Epithelial cell of esophagus (primary cell): ENCODE results near the gene OR5AR1.

Experiments
- DNase-seq: peaks from one replicate; pipeline ENCODE4 v3.0.0; 2010; ENCODE audit warnings: low read depth
- H3K4me3 ChIP-seq: 2 replicates; pipeline ENCODE4 v1.5.1; 2011; ENCODE audit warnings: mild to moderate bottlenecking, low read length, control low read depth
- TF ChIP-seq, protein P1 (sequence below): IDR thresholded peaks from 2 replicates; pipeline ENCODE4 v1.5.1; 2011; ENCODE audit warnings: low read depth, mild to moderate bottlenecking, low read length, control low read depth, inconsistent platforms; ENCODE audit not compliant: insufficient read depth; ENCODE audit errors: missing control alignments

Gene OR5AR1

DNA sequence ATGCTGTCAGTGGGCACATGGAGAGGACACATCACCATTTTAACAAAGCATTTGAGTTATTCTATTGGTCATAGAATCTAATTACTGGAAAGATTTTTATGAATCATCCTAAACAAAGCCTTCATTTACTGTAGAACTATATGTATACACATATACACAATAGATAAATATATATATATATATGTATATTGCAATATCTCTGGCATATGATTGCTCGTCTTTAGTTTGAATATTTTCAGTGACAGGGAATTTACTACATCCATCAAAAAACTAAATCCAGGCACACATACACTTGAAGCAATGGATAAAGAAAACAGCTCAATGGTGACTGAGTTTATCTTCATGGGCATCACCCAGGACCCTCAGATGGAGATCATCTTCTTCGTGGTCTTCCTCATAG lies at the start of gene OR5AR1:
Gene OR5AR1, plus strand, starts transcription at position 301 of the 400 bp plus-strand sequence. Its CDS starts 0 bp downstream, at position 301.
- H3K4me3 ChIP-seq: no peak within 1 kb of the TSS
- DNase-seq: no peak
- TF ChIP-seq, protein P1, sequence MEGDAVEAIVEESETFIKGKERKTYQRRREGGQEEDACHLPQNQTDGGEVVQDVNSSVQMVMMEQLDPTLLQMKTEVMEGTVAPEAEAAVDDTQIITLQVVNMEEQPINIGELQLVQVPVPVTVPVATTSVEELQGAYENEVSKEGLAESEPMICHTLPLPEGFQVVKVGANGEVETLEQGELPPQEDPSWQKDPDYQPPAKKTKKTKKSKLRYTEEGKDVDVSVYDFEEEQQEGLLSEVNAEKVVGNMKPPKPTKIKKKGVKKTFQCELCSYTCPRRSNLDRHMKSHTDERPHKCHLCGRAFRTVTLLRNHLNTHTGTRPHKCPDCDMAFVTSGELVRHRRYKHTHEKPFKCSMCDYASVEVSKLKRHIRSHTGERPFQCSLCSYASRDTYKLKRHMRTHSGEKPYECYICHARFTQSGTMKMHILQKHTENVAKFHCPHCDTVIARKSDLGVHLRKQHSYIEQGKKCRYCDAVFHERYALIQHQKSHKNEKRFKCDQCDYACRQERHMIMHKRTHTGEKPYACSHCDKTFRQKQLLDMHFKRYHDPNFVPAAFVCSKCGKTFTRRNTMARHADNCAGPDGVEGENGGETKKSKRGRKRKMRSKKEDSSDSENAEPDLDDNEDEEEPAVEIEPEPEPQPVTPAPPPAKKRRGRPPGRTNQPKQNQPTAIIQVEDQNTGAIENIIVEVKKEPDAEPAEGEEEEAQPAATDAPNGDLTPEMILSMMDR: no peak

GRCh38 chr11:56624661-56625110 lies 38.8 kb upstream of the OR5AR1 start:
- no peak overlapping the region for H3K4me3 ChIP-seq
- DNase-seq: peak; percentile 78
- TF ChIP-seq, protein P1: peak; percentile 30

GRCh38 chr11:56625946-56626345 lies 37.5 kb upstream of the OR5AR1 start:
- TF ChIP-seq, protein P1: no peak
- no peak for DNase-seq

GRCh38 chr11:56632329-56632728 lies 31.2 kb upstream of the OR5AR1 start:
- DNase-seq: no peak
- no peak overlapping the region for H3K4me3 ChIP-seq
- TF ChIP-seq, protein P1: no peak

More at GRCh38 chr11:56625946-56626345, 37.5 kb upstream of the OR5AR1 start:
- no peak overlapping the region for H3K4me3 ChIP-seq

- no peak for DNase-seq
- TF ChIP-seq, protein P1: no peak
- no peak overlapping the region for H3K4me3 ChIP-seq
Measured at GRCh38 chr11:56636861-56637260, 26.6 kb upstream of the OR5AR1 start.

- TF ChIP-seq, protein P1: no peak
- no peak overlapping the region for H3K4me3 ChIP-seq
- no peak for DNase-seq
Measured at GRCh38 chr11:56637500-56637899, 26.0 kb upstream of the OR5AR1 start.

GRCh38 chr11:56642339-56642738 lies 21.1 kb upstream of the OR5AR1 start, which contains the start of gene OR5AP2:
OR5AP2 (minus strand) TSS chr11:56642439; CDS start chr11:56642439, 0 bp downstream.
- TF ChIP-seq, protein P1: no peak
- DNase-seq: no peak
- H3K4me3 ChIP-seq: no peak within 1 kb of the TSS
